LNCAP (cell line): ENCODE results near the gene CERS5.

Experiments
- TF ChIP-seq, protein P1 (sequence below): fragments of 450-650 bp; IDR thresholded peaks from 2 replicates; pipeline ENCODE4 v1.5.1; 2017; ENCODE audit warnings: mild to moderate bottlenecking

The CERS5 gene

DNA sequence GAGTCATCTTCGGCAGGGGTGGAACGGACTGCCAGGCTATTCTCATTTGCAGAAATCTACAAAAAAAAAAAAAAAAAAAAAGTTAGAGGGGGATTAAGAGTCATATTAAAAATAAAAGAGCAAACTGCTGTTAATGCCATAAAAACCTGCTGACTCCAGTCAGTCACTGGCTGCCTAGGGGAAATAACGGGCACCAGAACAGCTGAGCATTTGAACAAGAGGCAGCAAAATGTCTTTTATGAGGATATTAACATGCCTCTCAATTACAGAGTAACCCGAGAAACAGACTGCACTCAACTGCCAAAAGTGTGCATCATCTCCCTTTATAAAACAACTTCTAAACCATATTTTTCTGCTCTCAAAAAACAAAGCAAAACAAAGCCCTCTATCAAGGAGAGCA is 28.7 kb upstream of the CERS5 start:
- TF ChIP-seq, protein P1, sequence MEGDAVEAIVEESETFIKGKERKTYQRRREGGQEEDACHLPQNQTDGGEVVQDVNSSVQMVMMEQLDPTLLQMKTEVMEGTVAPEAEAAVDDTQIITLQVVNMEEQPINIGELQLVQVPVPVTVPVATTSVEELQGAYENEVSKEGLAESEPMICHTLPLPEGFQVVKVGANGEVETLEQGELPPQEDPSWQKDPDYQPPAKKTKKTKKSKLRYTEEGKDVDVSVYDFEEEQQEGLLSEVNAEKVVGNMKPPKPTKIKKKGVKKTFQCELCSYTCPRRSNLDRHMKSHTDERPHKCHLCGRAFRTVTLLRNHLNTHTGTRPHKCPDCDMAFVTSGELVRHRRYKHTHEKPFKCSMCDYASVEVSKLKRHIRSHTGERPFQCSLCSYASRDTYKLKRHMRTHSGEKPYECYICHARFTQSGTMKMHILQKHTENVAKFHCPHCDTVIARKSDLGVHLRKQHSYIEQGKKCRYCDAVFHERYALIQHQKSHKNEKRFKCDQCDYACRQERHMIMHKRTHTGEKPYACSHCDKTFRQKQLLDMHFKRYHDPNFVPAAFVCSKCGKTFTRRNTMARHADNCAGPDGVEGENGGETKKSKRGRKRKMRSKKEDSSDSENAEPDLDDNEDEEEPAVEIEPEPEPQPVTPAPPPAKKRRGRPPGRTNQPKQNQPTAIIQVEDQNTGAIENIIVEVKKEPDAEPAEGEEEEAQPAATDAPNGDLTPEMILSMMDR = no peak

DNA sequence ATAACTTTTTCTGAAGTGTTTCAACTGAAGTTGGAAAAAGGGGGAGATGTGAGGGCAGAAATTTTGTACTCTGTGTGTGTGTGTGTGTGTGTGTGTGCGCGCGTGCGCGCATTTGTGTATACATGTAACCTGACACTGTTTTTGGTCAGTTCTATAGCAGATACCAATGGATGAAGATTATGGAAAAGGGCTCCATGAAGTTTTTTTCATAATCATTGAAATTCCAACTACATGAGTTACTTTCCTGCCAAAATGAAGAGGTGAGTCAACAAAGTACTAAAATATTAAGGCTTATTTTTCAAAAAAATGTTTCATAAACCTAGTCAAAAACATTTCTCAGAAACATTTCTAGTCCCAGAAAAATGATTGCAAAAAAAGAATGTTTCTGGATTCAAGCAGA is 25.7 kb upstream of the CERS5 start:
- TF ChIP-seq, protein P1 = no peak

DNA sequence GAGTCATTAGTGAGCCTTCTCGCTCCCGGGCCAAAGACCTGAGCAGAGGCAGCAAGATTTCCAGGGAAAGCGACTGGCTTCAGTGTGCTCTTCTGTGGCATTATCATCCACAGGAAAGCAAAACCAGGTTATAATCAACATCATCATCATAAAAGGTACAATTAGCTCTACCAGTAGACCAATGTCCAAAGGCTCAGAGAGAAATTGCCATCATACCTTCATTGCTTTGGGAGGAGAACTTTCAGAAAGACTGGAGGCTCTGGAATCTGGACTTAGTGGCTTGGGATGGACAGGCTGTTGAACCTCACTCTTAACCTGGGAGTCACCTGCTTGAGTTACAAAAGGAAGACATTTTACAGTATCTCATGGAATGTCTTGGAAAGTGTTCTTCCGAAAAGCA is 25.1 kb upstream of the CERS5 start:
- TF ChIP-seq, protein P1 = no peak

DNA sequence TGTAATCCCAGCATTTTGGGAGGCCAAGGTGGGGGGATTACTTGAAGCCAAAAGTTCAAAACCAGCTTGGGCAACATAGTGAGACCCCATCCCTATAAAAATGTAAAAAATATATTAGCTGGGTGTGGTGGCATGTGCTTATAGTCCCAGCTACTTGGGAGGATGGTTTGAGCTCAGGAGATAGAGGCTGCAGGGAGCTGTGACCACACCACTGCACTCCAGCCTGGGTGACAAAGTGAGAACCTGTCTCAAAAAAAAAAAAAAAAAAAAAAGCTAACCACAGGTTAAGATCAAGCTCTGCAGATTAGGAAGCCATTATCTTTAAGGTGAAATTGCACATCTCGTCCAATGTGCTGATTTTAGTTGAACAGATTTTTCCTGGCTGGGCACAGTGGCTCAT is 23.7 kb upstream of the CERS5 start:
- TF ChIP-seq, protein P1 = no peak

DNA sequence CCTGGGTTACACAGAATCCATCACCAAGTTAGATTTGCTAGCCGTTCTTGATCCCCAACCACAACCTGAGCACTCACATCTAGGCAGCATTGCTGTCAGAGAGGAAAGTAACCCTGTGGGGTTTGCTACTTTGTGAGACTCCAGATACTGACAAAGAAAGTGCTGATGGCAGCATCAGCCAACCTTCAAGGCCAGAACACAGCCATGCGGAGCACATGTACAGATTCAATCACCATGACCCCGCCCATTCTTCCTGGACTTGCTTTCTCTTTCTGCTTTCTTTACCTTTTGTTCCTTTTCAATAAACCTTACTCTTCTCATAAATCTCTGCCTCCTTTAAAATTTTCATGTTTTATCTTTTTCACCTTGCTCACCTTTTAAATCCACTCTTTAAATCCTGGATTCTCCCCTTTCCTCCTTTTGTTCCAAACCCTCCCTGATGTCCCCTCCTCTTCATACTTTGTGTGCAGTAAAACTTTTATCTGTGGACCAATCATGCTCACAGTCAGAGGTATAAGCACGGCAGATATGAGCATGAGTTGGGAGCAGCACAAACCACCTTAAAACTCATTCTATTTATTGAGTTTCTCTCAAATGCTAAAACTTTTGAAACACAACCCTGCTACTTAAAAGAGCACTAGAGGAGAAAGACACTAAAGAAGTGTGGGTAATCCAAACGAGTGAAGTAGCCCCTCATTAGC is 21.9 kb upstream of the CERS5 start:
- TF ChIP-seq, protein P1 = no peak

DNA sequence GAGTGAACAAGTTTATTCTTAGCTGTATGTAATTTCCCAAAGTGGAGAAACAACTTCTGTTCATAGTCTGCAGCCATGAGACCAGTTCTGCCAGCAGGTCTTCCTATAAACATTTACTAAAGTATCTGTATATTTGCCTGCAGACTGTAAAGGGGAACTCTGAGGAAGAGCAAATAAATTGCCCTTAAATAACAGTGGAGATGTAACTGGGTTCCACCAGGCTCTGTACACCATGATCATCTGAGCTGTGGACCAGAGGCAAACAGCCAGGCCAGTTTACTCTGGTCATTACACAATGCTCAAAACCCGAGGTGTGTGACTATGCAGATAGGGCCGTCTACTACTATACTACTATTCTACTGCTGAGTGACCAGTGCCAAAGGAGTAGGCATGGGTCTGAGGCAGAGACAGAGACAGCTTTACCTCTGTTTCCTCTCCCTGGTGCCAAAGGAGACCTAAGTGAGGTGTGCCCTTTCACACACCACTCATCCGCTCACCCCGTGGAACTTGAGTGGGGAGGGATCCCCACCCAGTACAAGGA is 21.1 kb upstream of the CERS5 start:
- TF ChIP-seq, protein P1 = no peak

DNA sequence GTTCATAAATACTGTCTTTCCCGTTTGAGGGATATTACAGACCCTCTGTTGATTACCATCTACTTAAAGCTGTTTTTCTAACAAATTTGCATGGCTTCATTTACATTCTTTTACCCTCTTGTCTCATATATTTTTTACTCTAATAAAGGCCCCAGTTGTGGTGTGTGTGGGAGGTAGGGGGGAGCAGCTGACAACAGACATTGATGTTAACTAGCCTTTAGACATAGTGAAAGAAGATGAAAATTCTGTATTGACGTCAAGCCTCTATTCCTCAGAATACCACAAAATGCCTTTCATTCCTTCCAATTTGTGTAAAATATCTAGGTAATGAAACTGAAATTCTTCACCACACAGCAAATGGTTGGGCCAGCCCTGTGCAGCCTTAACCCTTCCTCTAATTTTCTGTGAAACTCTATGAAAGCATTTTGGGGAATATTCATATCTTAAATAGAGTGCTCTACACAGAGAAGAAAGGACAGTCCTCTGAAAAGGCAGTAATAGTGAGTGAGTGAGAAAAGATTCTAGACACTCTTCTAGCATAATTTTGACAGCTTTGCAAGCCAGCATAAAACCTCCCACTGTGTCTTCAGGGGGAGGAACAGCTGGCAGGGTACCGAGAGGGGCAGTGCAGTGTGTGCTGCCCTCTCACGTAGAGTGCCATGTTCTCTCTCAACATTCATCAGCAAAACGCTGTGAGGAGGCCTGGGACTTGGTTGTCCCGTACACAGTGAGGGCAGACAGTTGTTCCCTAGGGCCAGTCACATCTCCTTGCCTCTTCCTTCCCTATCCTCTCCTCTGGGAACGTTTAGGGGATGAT is 20.1 kb upstream of the CERS5 start:
- TF ChIP-seq, protein P1 = no peak
